ENCODE data around the gene CAP2.

DNA sequence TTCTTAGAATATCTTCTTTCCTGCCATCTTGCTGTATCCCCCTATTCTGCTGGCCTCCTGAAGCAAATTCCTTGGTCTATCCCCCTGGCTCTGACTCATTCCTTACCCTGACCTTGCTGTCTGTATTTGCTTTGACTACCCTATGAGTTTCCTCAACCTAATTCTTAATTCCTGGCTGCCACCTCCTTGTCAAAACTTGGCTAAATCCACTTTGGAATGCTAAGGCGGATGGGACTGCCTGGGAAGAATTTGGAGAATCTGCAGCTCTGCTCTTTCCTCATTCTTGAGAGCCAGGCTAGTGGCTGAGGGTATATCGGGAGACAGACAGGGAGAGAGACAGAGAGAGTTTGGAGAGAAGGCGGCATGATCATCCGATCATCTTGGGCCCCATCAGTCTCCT lies 24.4 kb downstream of the CAP2 start:
- TF ChIP-seq ZNF274 (IDR thresholded peaks at IDR 0.05; ENCODE audit: low read depth, low read length) = no peak
- no peak for TF ChIP-seq YY1 (IDR thresholded peaks at IDR 0.05; ENCODE audit: insufficient read depth, insufficient read length)
